B cell (primary cell): ENCODE data around the gene NPIPA1. TPM values are rescaled to one million over a fixed set of nuclear protein-coding genes. Genes with fewer than 3 reads are reported as not detected.

Source experiments
- ATAC-seq: fragments of 200-7000 bp; cut with Tn5 transposase; one replicate; pipeline ENCODE4 v1.10.0; 2021; ENCODE audit warnings: low read depth, mild to moderate bottlenecking, moderate number of reproducible peaks, moderate library complexity
- CTCF ChIA-PET: fragments of 350-600 bp; sonication (Branson Sonifier 250); formaldehyde crosslinking; loops from one replicate; lab custom pipeline; 2021; ENCODE audit warnings: antibody characterized with exemption, inconsistent platforms; lab: Charles Lee
- POLR2A ChIA-PET: fragments of 350-600 bp; sonication (Branson Sonifier 250); formaldehyde crosslinking; loops from one replicate; lab custom pipeline; 2021; ENCODE audit warnings: antibody characterized with exemption; lab: Charles Lee
- DNase-seq: peaks from one replicate; pipeline ENCODE4 v3.0.0; 2013
- H2AFZ ChIP-seq: 2 replicates; pipeline ENCODE4 v1.6.1; 2012; ENCODE audit warnings: mild to moderate bottlenecking, low read depth, low read length; ENCODE audit not compliant: insufficient read depth, poor library complexity, severe bottlenecking
- H3K27ac ChIP-seq, 2 donors: 1 replicate in 1 of 2; 2 replicates in 1 of 2; pipeline ENCODE4 v1.5.1; 2012 to 2013; ENCODE audit warnings: low read length in 2 of 2, mild to moderate bottlenecking in 2 of 2, moderate library complexity in 1 of 2
- H3K27me3 ChIP-seq, 4 experiments: fragments of 200-600 bp in 1 of 4; sonication (generic) in 1 of 4; replicated peaks in 1 of 4; 1 replicate in 2 of 4; 2 replicates in 2 of 4; pipeline versions ENCODE4 v1.6.1 to v1.7.0; 2013 to 2016; ENCODE audit warnings: low read length in 3 of 4, mild to moderate bottlenecking in 2 of 4, mixed read lengths in 1 of 4, moderate library complexity in 1 of 4; ENCODE audit not compliant: insufficient read depth in 4 of 4, control insufficient read depth in 3 of 4; ENCODE audit errors: control extremely low read depth in 1 of 4
- H3K36me3 ChIP-seq, 2 experiments: replicated peaks in 1 of 2; 1 replicate in 1 of 2; 2 replicates in 1 of 2; pipeline versions ENCODE4 v1.6.1 to v1.7.1; 2013; ENCODE audit warnings: low read length in 1 of 2; ENCODE audit not compliant: insufficient read depth in 2 of 2, control insufficient read depth in 1 of 2; ENCODE audit errors: control extremely low read depth in 1 of 2, extremely low read depth in 1 of 2
- H3K4me1 ChIP-seq, 2 donors: fragments of 200-600 bp in 1 of 2; sonication (generic) in 1 of 2; 1 replicate in 1 of 2; 2 replicates in 1 of 2; pipeline versions ENCODE4 v1.5.1 to v1.6.1; 2013 to 2017; ENCODE audit warnings: low read length in 2 of 2; ENCODE audit not compliant: control insufficient read depth in 2 of 2, insufficient read depth in 2 of 2
- H3K4me2 ChIP-seq: replicated peaks from 2 replicates; pipeline ENCODE3; 2012; ENCODE audit warnings: mild to moderate bottlenecking, low read depth, low read length; ENCODE audit not compliant: poor library complexity, severe bottlenecking
- H3K4me3 ChIP-seq, 5 experiments: fragments of 200-600 bp in 1 of 5; sonication (generic) in 1 of 5; 1 replicate in 3 of 5; 2 replicates in 2 of 5; pipeline versions ENCODE4 v1.5.1 to v1.7.0; 2011 to 2016; ENCODE audit warnings: low read length in 4 of 5, mild to moderate bottlenecking in 4 of 5, low read depth in 2 of 5, control low read depth in 1 of 5, moderate library complexity in 1 of 5; ENCODE audit not compliant: insufficient read depth in 1 of 5; ENCODE audit errors: control extremely low read depth in 1 of 5, extremely low read depth in 1 of 5
- H3K79me2 ChIP-seq: fragments of 200-600 bp; sonication (generic); one replicate; pipeline ENCODE4 v1.6.0; 2016; ENCODE audit warnings: low read length; ENCODE audit not compliant: control insufficient read depth, insufficient read depth
- H3K9ac ChIP-seq: fragments of 200-600 bp; sonication (generic); 2 replicates; pipeline ENCODE4 v1.6.1; 2017; ENCODE audit warnings: mild to moderate bottlenecking, low read length, moderate library complexity
- H3K9me3 ChIP-seq, 3 donors: one replicate each; pipeline versions ENCODE4 v1.6.1 to v1.7.1; 2013; ENCODE audit warnings: low read length in 2 of 3; ENCODE audit not compliant: control insufficient read depth in 2 of 3, insufficient read depth in 1 of 3; ENCODE audit errors: control extremely low read depth in 1 of 3
- H4K20me1 ChIP-seq: 2 replicates; pipeline ENCODE4 v1.6.0; 2012; ENCODE audit warnings: mild to moderate bottlenecking, low read length; ENCODE audit not compliant: insufficient read depth, control insufficient read depth, poor library complexity, severe bottlenecking
- H3K27ac Mint-ChIP-seq: one replicate; pipeline ENCODE4 v1.8.0; 2021; ENCODE audit warnings: mixed read lengths
- H3K27me3 Mint-ChIP-seq: one replicate; pipeline ENCODE4 v1.8.0; 2021; ENCODE audit warnings: mixed read lengths
- H3K4me1 Mint-ChIP-seq: one replicate; pipeline ENCODE4 v1.8.0; 2021; ENCODE audit warnings: mixed read lengths
- H3K4me3 Mint-ChIP-seq: one replicate; pipeline ENCODE4 v1.8.0; 2021; ENCODE audit warnings: mixed read lengths
- H3K9me3 Mint-ChIP-seq: one replicate; pipeline ENCODE4 v1.8.0; 2022; ENCODE audit warnings: mixed read lengths; ENCODE audit not compliant: insufficient read depth
- EZH2 ChIP-seq: IDR thresholded peaks from 2 replicates; pipeline ENCODE4 v1.6.1; 2012; ENCODE audit warnings: borderline replicate concordance, low read depth, mild to moderate bottlenecking, moderate library complexity, low read length; ENCODE audit not compliant: insufficient read depth, poor library complexity, severe bottlenecking
- WGBS: methylation state at CpG from one replicate; pipeline ENCODE4 v1.1.5; 2013; ENCODE audit warnings: missing lambda C conversion rate; ENCODE audit not compliant: insufficient coverage; 5-methylcytosine and 5-hydroxymethylcytosine counted together
- intact Hi-C: fragments of 100-400 bp; cut with micrococcal nuclease; formaldehyde crosslinking; loops from one replicate; pipeline ENCODE4 v1.10.0; 2022
- polyA plus RNA-seq: library from polyadenylated mRNA; depleted of rRNA; stranded (reverse); fragments of >200 nt; gene quantifications from 2 replicates; pipeline ENCODE4 v1.2.3, GENCODE V29; 2012
- total RNA-seq, 2 donors: library from RNA; stranded (reverse); fragments of 120-200 nt in 1 of 2; gene quantifications; 1 replicate in 1 of 2; 2 replicates in 1 of 2; pipeline versions ENCODE4 v1.2.3 to v1.2.4, GENCODE V29; 2013 to 2022
- TF ChIP-seq, protein P1 (sequence below): fragments of 200-600 bp; IDR thresholded peaks from one replicate; pipeline ENCODE4 v1.8.0; 2022; ENCODE audit warnings: antibody characterized with exemption, mild to moderate bottlenecking

NPIPA1 gene
- total and polyA plus RNA-seq, 2 donors (not counting 1 experiment from before 2014, with no cell fraction given), result 97.9 to 171 TPM

DNA sequence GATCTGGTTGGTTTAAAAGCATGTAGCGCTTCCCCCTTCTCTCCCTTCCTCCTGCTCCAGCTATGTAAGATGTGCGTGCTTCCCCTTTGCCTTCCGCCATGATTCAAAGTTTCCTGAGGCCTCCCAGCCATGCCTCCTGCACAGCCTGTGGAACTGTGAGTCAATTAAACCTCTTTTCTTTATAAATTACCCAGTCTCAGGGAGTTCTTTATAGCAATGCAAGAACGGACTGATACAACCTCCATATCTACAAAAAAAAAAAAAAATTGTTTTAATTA lies 21.0 kb downstream of the NPIPA1 start:
- WGBS, result 92% methylated on average over 3 of the region's 4 CpGs
- TF ChIP-seq, protein P1, sequence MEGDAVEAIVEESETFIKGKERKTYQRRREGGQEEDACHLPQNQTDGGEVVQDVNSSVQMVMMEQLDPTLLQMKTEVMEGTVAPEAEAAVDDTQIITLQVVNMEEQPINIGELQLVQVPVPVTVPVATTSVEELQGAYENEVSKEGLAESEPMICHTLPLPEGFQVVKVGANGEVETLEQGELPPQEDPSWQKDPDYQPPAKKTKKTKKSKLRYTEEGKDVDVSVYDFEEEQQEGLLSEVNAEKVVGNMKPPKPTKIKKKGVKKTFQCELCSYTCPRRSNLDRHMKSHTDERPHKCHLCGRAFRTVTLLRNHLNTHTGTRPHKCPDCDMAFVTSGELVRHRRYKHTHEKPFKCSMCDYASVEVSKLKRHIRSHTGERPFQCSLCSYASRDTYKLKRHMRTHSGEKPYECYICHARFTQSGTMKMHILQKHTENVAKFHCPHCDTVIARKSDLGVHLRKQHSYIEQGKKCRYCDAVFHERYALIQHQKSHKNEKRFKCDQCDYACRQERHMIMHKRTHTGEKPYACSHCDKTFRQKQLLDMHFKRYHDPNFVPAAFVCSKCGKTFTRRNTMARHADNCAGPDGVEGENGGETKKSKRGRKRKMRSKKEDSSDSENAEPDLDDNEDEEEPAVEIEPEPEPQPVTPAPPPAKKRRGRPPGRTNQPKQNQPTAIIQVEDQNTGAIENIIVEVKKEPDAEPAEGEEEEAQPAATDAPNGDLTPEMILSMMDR, result no peak
- no peak for TF ChIP-seq EZH2
- H3K27ac Mint-ChIP-seq, result no peak overlapping the region

GRCh38 chr16:14958970-14959369 lies 21.7 kb downstream of the NPIPA1 start:
- peaks cover 19% of the 10 kb centered on the region for H3K27me3 Mint-ChIP-seq
- H3K27ac ChIP-seq, result no peak overlapping the region
- ChIA-PET POLR2A (no interaction called here), CTCF (no interaction called here)
- no peak overlapping the region for H3K4me2 ChIP-seq
- no peaks in the 10 kb centered on the region for H3K4me1 Mint-ChIP-seq
- ATAC-seq, result no peak
- peaks cover 0 to 10% (median 4%) of the 10 kb centered on the region in 3 donors for H3K9me3 ChIP-seq
- no peaks in the 10 kb centered on the region for H4K20me1 ChIP-seq
- H3K9ac ChIP-seq, result no peak overlapping the region
- H3K79me2 ChIP-seq, result no peaks in the 10 kb centered on the region
- no peak overlapping the region for H2AFZ ChIP-seq
- no peaks in the 10 kb centered on the region for H3K4me1 ChIP-seq
- intact Hi-C loops, result no loop called here
- no peaks in the 10 kb centered on the region for H3K9me3 Mint-ChIP-seq
- DNase-seq, result no peak
- WGBS, result 70% methylated on average over 2 of the region's 7 CpGs
- no peaks in the 10 kb centered on the region for H3K36me3 ChIP-seq
- H3K27ac Mint-ChIP-seq, result no peak overlapping the region
- H3K27me3 ChIP-seq, result peaks cover 0 to 12% (median 5%) of the 10 kb centered on the region in 4 experiments
- no peak overlapping the region for H3K4me3 Mint-ChIP-seq
- TF ChIP-seq EZH2, result no peak
- TF ChIP-seq, protein P1, result no peak
- H3K4me3 ChIP-seq, result no peak overlapping the region

More for the DNA sequence above, 21.0 kb downstream of the NPIPA1 start:
- ChIA-PET CTCF (no interaction called here), POLR2A (no interaction called here)
- H3K9me3 Mint-ChIP-seq, result no peaks in the 10 kb centered on the region
- Histone ChIP-seq H3K27ac (no peak overlapping the region), H2AFZ (no peak overlapping the region), H3K36me3 (no peaks in the 10 kb centered on the region), H3K4me3 (no peak overlapping the region), H3K9ac (no peak overlapping the region), H4K20me1 (no peaks in the 10 kb centered on the region), H3K4me1 (no peaks in the 10 kb centered on the region), H3K9me3 (peaks cover 0 to 4% (median under 1%) of the 10 kb centered on the region in 3 donors), H3K79me2 (no peaks in the 10 kb centered on the region), H3K4me2 (no peak overlapping the region), H3K27me3 (peaks cover 0 to 9% (median 2%) of the 10 kb centered on the region in 4 experiments)
- no peak overlapping the region for H3K4me3 Mint-ChIP-seq
- intact Hi-C loops, result no loop called here
- DNase-seq (no peak), ATAC-seq (no peak)
- peaks cover 16% of the 10 kb centered on the region for H3K27me3 Mint-ChIP-seq
- H3K4me1 Mint-ChIP-seq, result no peaks in the 10 kb centered on the region
